HG03442 (cell line): Measurements from ENCODE around the gene LRRC53.

Experiments
- ATAC-seq: cut with Tn5 transposase; IDR thresholded peaks from one replicate; pipeline ENCODE4 v1.9.1; 2021; ENCODE audit warnings: mild to moderate bottlenecking, moderate library complexity; ENCODE audit not compliant: unreplicated experiment

The LRRC53 gene

DNA sequence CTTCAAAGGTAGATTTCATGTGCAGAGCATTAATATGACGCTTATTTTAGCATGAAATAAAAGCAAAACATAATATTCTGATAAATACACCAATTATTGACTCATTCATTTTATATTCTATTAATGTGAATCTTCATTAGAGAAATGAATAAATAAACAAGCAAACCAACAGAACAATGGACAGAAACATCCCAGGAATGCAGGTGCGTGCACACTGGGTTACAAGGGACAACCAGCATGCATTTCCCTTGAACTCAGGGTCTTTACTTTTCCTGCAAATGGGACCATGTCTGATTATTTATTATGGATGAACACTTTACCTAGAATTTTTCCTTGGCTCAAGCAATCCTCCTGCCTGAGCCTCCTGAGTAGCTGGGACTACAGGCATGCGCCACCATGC, 13.5 kb downstream of the LRRC53 start:
- ATAC-seq = no peak

DNA sequence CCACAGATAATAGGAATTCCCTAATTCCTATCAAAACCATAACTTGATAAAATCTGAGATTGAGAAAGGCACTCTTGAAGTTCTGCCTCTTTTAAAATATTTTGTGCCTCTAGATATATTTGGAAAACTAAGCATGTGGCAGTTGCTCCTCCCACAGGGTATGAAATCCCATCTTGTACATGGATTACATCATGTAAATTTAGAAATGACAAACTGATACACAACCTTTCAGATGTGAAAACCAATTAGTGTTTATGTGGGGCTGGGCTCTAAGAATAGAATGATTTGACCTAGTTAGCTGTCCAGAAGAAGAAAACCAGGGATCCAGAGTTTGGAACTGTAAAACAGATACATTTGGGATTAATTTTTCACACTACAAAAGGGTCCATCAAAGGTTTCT, 15.7 kb downstream of the LRRC53 start:
- no peak for ATAC-seq

DNA sequence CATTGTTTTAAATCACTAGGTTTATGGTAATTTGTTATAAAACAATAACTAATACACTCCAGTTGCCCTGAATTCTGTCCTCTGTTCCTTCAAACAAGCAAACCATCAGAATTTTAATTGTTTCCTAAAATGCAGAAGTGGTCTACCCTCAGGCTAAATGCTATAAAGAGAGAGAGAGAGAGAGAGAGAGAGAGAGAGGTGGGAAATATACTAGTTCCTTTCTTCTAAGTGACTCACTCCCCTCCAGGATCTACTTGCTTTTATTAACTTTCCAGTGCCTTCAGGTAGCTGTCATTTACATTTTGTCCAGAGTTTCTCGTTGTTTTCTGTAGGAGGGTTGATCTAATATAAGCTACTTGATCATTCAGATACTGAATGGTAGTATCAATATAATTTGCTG, 26.4 kb downstream of the LRRC53 start:
- ATAC-seq = no peak

DNA sequence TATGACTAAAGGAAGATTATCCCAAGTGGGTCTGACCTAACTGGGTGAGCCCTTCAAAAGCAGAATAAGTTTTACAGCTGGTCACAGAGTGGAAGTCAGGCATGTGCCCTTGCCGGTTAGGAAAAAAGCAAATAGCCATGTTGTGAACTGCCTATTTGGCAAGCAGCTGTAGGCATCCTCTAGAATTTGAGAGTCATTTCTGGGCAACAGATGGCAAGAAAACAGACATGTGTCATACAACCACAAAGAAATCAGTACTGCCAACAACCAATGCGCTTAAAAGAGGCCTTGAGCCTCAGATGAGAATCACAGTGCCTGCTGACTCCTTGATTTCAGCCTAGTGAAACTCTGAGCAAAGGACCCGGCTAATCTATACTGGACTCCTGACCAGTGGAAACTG, 26.8 kb downstream of the LRRC53 start:
- no peak for ATAC-seq

DNA sequence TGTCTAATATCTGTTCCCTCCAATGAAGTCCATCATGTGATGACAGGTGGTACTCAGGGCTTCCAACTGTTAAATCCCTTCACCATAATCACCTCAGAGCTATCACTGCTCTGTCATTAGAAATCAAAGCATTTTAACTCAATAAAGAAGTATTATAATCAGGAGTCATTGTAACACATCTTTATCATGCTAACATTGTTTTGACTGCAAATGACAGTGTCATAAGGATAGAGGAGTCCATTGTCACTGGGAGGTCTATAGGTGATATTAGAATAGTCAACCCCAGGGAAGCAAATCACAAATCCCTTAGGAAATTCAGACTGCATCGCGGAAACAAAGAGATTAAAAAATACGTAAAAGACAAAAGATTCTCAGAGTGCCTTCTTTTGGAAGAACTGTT, 30.8 kb downstream of the LRRC53 start:
- no peak for ATAC-seq

- no peak for ATAC-seq
Observed at GRCh38 chr1:74480068-74480467, 32.3 kb downstream of the LRRC53 start.

DNA sequence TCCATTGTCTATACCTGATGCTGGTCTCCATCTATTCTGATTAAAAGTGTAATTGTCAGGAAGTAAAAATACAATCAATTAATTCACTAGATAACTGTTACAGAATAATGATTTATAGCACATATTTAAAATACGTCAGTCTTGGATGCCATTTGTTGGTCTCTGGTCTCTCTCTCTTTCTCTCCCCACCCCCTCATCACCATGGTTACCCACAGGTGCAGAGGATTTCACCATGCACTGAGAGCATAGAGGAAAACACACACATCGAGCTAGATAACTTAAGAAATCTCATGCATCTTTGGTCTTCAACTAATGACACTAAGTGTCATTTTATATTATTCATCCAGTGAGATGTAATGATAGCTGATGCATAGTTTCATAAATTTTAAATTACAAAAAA, 33.4 kb downstream of the LRRC53 start:
- no peak for ATAC-seq

- ATAC-seq = no peak
Observed at GRCh38 chr1:74474585-74474984, 37.8 kb downstream of the LRRC53 start.

DNA sequence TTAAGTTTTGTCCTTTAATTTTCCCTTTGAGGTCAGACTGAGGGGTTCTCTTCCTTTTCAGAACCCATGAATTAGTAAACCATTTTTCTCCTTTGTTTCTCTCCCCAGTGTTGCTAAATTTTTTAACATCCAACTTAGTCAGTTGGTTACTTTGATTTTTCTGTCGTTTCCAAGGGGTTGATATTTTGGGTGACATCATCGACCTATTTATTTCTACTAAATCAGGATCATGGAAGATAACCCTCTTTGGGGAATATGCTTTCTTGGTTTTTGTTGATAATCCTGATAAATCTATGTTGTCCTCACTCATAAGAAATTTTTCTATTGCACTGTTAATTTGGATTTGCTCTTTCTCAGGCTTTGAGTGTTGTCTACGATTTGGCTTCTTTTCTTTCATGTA, 40.9 kb downstream of the LRRC53 start:
- no peak for ATAC-seq

DNA sequence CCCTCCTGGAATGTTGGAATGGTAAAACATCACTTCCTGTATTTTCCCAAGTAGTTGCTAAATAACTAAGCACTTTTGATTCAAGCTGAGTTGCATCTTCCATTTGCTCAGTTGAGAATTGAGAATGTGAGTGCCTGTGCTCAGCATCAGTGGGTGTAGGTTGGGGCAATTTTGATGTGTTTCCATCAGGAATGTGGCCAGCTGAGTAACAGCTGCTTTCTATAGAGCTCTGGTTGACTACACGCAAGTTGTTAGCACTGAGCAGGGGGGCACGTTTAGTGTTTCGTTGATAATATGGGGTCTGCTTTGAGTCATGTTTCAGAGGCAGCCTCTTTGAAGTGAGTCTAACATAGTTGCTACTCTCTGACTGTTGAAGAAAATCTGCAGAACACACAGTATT, 41.5 kb downstream of the LRRC53 start:
- no peak for ATAC-seq

- ATAC-seq = no peak
Observed at GRCh38 chr1:74470251-74470650, 42.2 kb downstream of the LRRC53 start.

- no peak for ATAC-seq
Observed at GRCh38 chr1:74468982-74469603, 43.3 kb downstream of the LRRC53 start.

DNA sequence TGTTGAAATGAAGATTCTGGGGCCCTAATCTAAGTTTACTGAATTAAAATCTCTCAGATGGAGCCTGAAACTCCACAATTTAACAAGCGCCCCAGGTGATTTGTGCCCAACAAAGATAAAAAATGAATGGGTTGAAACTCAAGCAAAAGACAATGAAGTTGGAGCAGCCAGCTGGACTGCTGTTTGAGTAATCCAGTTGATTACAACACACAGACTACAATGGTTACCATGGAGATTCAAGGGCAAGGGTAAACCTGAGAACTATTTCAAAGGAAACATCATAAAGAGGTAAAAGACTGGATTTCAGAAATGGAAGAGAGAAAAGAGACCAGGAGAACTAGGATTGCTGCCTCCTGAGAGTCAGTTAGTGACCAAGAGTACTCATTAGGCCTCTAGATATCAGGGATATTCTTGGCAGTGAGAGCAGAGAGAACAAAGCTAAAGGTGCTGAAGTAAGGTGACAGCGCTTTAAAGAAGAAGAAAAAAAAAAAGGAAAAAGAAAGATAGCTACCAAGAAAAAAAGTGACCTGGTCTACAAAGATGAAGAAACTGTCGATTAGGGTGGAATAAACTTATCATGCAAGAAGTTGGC, 44.5 kb downstream of the LRRC53 start:
- no peak for ATAC-seq

- no peak for ATAC-seq
Observed at GRCh38 chr1:74465193-74465681, 47.2 kb downstream of the LRRC53 start.

GRCh38 chr1:74464037-74464436, 48.4 kb downstream of the LRRC53 start:
- no peak for ATAC-seq

DNA sequence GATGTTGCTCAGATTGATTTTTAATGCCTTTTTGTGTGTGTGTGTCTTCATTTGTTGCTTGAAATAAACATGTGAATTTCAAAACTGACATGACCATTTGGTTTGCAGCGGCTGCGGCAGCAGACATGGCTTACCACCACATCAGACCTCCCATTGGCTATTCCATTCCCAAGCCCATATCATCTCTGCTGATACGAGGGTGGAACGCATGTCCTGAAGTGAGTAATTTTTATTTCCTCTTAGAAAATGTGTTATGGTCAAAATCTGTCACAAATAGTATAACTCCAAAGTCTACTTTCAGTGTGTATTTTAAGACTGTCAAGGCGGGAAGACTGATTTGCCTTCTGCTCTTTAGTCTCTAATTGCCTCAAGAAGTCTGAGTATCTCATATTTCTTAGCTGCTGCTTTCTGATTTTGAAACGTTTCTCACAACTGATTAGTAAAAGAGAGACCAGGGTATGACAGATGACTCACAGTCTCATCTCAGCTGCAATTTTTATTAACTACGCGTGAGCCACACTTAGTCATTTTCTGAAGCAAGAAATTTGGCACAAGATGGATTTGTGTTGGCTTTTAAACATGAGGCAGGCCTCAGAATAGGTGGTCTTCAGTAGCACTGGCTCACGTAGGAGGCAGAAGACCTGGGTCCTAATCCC, 49.0 kb downstream of the LRRC53 start:
- ATAC-seq = peak; percentile 90

DNA sequence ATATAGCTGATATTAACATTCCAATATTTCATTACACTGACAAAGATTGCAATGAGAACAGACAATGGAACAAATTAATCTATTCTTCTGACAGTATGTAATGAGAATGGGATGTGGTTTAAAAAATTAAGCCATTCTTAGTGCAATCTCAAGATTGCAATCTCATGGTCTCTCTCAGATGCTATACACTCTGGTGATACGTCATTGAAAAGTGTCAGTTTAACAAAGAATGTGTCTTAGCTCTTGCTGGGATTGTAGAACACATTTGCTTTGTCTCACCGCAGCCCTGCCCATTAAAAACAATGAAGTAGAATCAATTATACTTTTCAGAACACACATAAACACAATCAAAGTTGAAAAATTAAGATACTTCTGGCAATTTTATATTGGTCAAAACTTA, 55.2 kb downstream of the LRRC53 start:
- ATAC-seq = no peak

- ATAC-seq = no peak
Observed at GRCh38 chr1:74455390-74455789, 57.0 kb downstream of the LRRC53 start.

DNA sequence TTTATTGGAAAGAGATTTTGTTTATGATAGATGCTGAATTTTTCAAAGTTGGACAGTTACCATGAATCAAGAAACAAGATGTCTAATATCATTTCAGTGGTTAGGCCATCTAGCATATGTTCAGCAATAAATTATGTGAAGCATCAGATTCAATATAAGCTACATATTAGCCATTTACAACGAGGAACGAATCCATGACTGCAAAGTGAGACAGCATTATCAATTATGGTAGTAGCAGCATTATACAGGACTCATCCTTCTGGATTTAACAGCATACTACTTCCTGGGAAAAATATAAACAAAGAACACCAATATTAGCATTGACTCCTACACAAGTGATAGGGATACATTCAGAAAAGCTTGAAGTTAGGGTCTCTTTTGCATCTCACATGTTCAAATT, 59.1 kb downstream of the LRRC53 start:
- no peak for ATAC-seq

DNA sequence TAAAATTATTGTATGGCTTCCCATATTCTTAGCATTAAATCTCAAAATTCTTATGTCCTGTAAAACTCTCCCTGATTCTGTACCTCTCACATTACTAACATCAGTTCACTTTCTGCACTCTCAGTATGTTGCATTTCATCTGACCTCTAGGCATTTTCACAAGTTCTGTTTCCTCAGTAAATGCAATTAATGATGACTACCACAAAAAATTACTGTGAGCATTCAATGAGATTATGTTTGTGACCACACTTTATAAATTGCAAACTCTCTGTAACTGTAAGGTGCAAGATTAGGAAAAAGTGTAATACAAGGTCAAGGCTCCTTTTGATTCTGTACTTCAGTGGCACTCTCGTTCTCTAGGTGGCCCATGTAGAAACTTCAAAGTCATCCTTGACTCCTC, 60.4 kb downstream of the LRRC53 start:
- ATAC-seq = no peak

DNA sequence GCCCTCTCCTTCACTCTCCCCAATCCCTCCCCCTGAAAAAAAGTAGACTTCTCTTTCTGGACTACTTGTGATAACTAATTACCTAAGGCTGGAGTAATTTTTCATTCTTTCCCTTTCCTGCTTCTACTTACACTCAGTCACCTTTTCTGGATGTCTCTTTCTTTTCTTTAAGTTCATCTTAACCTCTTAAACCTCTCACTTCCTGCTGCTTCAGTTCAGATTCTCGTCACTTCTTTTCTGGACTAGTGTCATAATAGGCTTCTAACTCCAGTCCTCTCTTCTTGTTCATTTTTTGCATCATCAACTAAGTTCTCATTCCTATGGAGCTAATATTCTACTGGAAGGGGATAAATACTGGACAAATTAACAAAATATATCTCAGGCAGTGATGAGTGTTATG, 75.4 kb downstream of the LRRC53 start:
- no peak for ATAC-seq

GRCh38 chr1:74436078-74436477, 76.3 kb downstream of the LRRC53 start:
- no peak for ATAC-seq
